GM20000 (cell line): ENCODE results near the gene MRPS5.

Experiments
- DNase-seq: peaks from one replicate; pipeline ENCODE4 v3.0.0; 2012; ENCODE audit warnings: low spot score
- TF ChIP-seq, protein P1 (sequence below): IDR thresholded peaks from 2 replicates; pipeline ENCODE4 v1.5.1; 2012; ENCODE audit warnings: mild to moderate bottlenecking, control low read depth; ENCODE audit errors: extremely low read depth, missing control alignments

The MRPS5 gene

DNA sequence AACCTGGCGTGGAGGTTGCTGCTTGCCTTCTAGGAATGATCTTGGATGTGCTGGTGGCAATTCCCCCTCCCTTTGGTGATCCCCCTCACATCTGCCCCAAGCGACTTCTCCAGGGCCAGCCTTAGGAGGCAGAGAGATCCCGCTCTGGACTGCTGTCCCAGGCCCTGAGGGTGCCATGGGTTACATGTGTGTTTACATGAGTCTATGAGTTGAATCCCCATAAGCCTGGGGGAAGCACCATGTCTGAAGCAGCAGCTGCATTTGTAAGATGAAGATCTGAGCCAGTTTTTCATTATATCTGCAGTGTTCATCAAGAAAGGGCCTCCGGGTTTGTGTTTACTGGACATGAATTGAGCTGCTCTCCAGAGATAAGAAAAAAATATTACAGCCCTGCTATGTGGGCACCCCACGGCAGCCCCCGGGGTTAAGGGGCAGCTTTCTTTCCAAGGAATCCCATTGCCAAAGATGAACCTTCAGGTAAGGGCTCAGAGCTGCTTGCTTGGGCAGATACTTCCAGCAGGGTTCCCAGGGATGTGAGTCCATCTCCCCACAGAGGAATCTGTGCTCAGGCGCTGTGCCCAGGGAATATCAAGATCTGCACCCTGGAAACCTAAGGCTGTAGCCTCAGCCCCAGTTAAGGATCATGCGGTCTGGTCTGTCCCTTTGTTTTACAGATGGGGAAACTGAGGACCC lies 46.0 kb downstream of the MRPS5 start:
- DNase-seq: no peak
- TF ChIP-seq, protein P1, sequence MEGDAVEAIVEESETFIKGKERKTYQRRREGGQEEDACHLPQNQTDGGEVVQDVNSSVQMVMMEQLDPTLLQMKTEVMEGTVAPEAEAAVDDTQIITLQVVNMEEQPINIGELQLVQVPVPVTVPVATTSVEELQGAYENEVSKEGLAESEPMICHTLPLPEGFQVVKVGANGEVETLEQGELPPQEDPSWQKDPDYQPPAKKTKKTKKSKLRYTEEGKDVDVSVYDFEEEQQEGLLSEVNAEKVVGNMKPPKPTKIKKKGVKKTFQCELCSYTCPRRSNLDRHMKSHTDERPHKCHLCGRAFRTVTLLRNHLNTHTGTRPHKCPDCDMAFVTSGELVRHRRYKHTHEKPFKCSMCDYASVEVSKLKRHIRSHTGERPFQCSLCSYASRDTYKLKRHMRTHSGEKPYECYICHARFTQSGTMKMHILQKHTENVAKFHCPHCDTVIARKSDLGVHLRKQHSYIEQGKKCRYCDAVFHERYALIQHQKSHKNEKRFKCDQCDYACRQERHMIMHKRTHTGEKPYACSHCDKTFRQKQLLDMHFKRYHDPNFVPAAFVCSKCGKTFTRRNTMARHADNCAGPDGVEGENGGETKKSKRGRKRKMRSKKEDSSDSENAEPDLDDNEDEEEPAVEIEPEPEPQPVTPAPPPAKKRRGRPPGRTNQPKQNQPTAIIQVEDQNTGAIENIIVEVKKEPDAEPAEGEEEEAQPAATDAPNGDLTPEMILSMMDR: no peak

DNA sequence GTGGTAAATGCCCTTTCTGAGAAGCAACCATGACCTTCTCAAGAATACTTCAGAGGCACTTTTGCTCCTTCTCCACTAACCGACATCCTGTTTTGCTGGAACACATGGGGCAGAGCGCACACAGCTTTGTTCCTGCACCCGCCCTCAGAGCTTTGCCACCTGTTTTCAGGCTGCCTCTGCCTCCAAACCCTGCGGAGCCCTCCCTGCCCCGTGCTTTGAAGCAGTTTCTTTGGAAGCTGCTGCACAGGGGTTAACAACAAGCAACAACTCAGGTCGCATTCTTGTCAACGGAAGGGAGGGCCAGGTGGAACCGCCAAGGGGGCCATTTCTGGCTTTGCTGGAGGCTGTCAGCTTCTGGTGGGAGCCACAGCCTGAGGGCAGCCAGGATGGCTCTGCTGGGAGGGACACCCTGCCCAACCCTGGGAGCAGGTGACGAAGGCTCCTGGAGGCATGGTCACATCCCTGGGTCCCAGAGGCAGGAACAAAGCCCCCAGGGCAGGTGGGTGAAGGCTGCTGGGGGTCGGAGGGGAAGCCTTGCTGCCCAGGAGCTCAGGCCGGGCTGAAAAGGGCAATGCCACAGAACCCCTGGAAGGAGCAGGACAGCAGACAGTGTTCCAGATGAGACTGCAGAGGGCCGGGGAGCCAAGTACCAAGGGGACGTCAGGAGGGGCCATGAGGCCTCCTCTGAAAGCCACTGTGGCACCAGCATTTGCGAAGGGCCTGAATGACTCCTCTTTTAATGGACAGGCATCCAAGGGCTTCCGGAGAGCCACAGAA lies 46.8 kb downstream of the MRPS5 start:
- no peak for DNase-seq
- TF ChIP-seq, protein P1: no peak

DNA sequence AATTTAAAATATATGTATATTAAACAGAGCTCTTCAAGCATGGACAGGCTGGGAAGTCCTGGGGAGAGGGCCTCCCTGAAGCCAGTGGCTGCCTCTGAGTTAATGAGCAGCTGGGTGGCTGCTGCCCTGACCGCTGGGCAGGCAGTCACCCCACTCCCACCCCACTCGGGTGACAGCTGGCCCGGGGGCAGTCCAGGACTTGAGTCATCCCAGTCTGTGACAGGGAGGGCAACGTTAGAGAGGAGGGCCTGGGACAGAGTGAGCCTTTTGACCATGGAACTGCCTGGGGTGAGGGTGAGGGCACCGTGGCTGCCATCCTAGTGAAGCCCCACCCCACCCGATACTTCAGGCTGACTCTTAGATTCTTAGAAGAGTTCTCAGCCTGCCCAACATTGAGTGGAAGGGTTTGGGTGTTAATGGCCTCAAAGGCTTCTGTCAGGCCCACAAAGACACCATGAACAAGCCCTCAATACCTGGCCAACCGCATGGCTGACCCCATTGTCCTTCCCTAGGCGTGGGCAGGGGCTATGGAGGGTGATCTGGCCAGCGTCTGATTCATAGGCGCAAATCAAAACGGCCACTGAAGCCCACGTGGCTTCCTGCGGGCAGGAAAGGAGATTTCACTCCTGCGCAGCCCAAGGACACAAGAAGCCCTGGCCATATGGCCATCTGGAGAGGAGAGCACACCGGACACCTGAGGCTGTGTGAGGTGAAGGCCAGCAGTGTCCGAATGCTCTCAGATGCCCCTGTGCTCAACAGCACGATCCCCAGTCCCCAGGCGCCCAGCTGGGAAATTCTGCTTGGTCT lies 47.5 kb downstream of the MRPS5 start:
- no peak for DNase-seq
- TF ChIP-seq, protein P1: no peak

DNA sequence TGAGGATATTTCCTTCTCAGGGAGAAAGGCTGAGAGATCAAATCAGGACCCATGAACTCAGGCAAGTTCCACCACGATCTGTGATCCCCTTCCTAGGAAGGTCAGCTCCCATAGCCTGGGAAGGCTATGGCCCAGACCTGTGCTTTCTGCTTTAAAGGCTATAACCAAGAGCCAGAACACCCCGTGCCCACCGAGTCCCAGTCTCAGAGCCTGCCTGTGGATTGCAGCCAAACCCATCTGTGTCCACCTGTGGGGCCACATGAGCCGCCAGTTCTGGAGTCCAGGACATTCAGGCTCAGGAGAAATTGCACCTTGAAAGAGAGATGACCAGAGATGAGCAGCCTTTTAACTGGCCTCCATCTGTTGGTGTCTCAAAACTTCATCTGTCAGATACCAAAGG lies 49.2 kb downstream of the MRPS5 start:
- TF ChIP-seq, protein P1: no peak
- no peak for DNase-seq

DNA sequence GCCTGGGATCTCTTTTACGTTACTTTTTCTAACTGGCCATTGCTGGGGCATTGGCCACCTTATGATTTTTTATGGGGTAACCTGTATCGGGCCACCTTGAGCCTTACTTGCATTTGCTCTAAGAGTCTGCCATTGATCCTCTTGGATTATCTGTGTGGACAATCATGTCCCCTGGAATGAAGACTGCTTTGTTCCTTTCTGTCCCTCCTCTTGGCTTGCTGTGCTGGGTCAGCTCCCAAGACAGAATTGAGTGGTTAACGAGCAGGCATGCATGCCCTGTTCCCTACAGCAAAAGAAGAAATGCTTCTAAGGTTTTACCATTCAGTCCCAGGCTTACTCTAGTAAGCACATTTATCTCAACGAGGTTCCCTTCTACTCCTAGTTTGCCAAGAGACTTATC lies 49.8 kb downstream of the MRPS5 start:
- TF ChIP-seq, protein P1: no peak
- no peak for DNase-seq

DNA sequence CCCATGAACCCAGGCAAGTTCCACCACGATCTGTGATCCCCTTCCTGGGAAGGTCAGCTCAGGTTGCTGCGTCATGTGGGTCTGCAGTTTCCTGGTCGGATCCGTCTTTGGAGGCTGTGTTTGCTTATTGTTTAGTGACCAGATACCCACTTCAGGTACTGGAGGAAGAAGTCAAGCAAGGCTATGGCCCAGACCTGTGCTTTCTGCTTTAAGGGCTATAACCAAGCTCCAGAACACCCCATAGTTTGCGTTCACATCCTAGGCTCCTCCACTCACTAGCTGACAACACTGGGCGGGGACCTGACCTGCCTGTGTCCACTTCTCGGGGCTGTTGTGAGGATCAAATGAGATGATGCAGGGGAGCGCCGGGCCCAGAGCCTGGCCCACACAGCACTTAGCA lies 52.1 kb downstream of the MRPS5 start:
- TF ChIP-seq, protein P1: no peak

DNA sequence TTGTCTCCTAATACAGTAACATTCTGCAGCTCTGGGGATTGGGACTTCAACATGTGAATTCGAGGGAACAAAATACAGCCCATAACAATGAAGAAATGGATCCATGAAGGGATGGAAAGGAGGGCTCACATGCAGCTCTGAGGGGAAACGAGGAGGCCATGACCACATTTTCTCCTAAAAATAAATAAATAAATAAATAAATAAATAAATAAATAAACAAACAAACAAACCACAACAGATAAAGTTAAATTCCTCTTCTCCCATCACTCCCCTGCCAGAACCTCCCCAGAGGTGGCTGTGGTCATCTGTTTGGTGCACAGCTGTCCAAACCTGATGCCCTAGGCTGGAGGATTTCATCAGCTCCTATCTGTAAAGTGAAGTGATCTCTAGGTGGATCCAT lies 53.4 kb downstream of the MRPS5 start:
- TF ChIP-seq, protein P1: no peak

More for the DNA sequence above, 52.1 kb downstream of the MRPS5 start:
- no peak for DNase-seq

More for the DNA sequence above, 53.4 kb downstream of the MRPS5 start:
- DNase-seq: no peak
